Measurements from ENCODE around the gene C11orf24.

Gene C11orf24

GRCh38 chr11:68226421-68226820 lies 45.4 kb downstream of the C11orf24 start:
- H3K27ac ChIP-seq, result no peak overlapping the region
- H3K4me3 ChIP-seq, result no peak overlapping the region
- no peak for DNase-seq (ENCODE audit: low read depth, low spot score)
- H3K36me3 ChIP-seq (ENCODE audit: insufficient read depth, low read length), result no peaks in the 10 kb centered on the region
- H3K9ac ChIP-seq (ENCODE audit: insufficient read length), result no peak overlapping the region
- TF ChIP-seq FOXP2 (optimal IDR thresholded peaks at IDR 0.05; ENCODE audit: control extremely low read depth, extremely low read length, insufficient read depth) (no peak), EZH2 (IDR thresholded peaks at IDR 0.05) (no peak)
- no peaks in the 10 kb centered on the region for H3K9me3 ChIP-seq (ENCODE audit: low read depth, low read length)

DNA sequence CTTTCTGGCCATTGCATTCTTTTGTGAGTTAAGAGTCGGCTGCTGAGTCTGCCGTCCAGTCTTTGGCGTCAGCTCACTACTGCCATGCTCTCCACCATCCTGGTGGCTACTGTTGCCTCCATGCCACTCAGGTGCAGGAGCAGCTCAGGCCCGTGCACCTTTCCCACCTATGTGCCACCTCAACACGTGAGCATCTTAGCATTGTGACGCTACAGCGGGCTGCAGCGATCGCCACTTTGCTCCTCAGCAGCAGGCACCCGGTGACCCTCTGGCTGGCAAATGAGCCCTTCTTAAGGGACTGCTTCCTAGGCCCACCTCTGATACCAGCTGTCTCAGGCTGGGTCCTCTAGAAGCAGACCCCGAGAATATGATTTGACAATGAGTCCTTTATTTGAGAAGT lies 47.2 kb downstream of the C11orf24 start:
- no peak overlapping the region for H3K9ac ChIP-seq (ENCODE audit: insufficient read length)
- H3K4me3 ChIP-seq, result no peak overlapping the region
- no peaks in the 10 kb centered on the region for H3K36me3 ChIP-seq (ENCODE audit: insufficient read depth, low read length)
- no peaks in the 10 kb centered on the region for H3K9me3 ChIP-seq (ENCODE audit: low read depth, low read length)
- no peak for DNase-seq (ENCODE audit: low read depth, low spot score)
- TF ChIP-seq EZH2 (IDR thresholded peaks at IDR 0.05), result no peak
- no peak for TF ChIP-seq POLR2AphosphoS5 (IDR thresholded peaks at IDR 0.05; ENCODE audit: borderline replicate concordance, low read depth, low read length)
- TF ChIP-seq FOXP2 (optimal IDR thresholded peaks at IDR 0.05; ENCODE audit: control extremely low read depth, extremely low read length, insufficient read depth), result no peak
- H3K27ac ChIP-seq, result no peak overlapping the region

- no peaks in the 10 kb centered on the region for H3K36me3 ChIP-seq (ENCODE audit: insufficient read depth, low read length)
- DNase-seq (ENCODE audit: low read depth, low spot score), result no peak
- H3K9ac ChIP-seq (ENCODE audit: insufficient read length), result no peak overlapping the region
- H3K27ac ChIP-seq, result no peak overlapping the region
- no peak overlapping the region for H3K4me3 ChIP-seq
- H3K9me3 ChIP-seq (ENCODE audit: low read depth, low read length), result no peaks in the 10 kb centered on the region
- TF ChIP-seq EZH2 (IDR thresholded peaks at IDR 0.05) (no peak), FOXP2 (optimal IDR thresholded peaks at IDR 0.05; ENCODE audit: control extremely low read depth, extremely low read length, insufficient read depth) (no peak), POLR2AphosphoS5 (IDR thresholded peaks at IDR 0.05; ENCODE audit: borderline replicate concordance, low read depth, low read length) (no peak)
Observed at GRCh38 chr11:68223275-68223674, 48.5 kb downstream of the C11orf24 start.

- Histone ChIP-seq H3K36me3 (ENCODE audit: insufficient read depth, low read length) (no peaks in the 10 kb centered on the region), H3K4me3 (no peak overlapping the region), H3K9ac (ENCODE audit: insufficient read length) (no peak overlapping the region), H3K9me3 (ENCODE audit: low read depth, low read length) (no peaks in the 10 kb centered on the region), H3K27ac (no peak overlapping the region)
- DNase-seq (ENCODE audit: low read depth, low spot score), result no peak
- TF ChIP-seq EZH2 (IDR thresholded peaks at IDR 0.05), result no peak
- TF ChIP-seq POLR2AphosphoS5 (IDR thresholded peaks at IDR 0.05; ENCODE audit: borderline replicate concordance, low read depth, low read length), result no peak
- TF ChIP-seq FOXP2 (optimal IDR thresholded peaks at IDR 0.05; ENCODE audit: control extremely low read depth, extremely low read length, insufficient read depth), result no peak
Observed at GRCh38 chr11:68221406-68221805, 50.4 kb downstream of the C11orf24 start.

- H3K9ac ChIP-seq (ENCODE audit: insufficient read length), result no peak overlapping the region
- H3K27ac ChIP-seq, result no peak overlapping the region
- no peak overlapping the region for H3K4me3 ChIP-seq
- H3K9me3 ChIP-seq (ENCODE audit: low read depth, low read length), result no peaks in the 10 kb centered on the region
- no peak for DNase-seq (ENCODE audit: low read depth, low spot score)
- H3K36me3 ChIP-seq (ENCODE audit: insufficient read depth, low read length), result no peaks in the 10 kb centered on the region
- TF ChIP-seq EZH2 (IDR thresholded peaks at IDR 0.05), result no peak
- TF ChIP-seq FOXP2 (optimal IDR thresholded peaks at IDR 0.05; ENCODE audit: control extremely low read depth, extremely low read length, insufficient read depth), result no peak
- no peak for TF ChIP-seq POLR2AphosphoS5 (IDR thresholded peaks at IDR 0.05; ENCODE audit: borderline replicate concordance, low read depth, low read length)
Observed at GRCh38 chr11:68216171-68216938, 55.4 kb downstream of the C11orf24 start.

GRCh38 chr11:68215524-68216170 lies 56.1 kb downstream of the C11orf24 start:
- DNase-seq (ENCODE audit: low read depth, low spot score), result no peak
- TF ChIP-seq FOXP2 (optimal IDR thresholded peaks at IDR 0.05; ENCODE audit: control extremely low read depth, extremely low read length, insufficient read depth) (no peak), EZH2 (IDR thresholded peaks at IDR 0.05) (no peak), POLR2AphosphoS5 (IDR thresholded peaks at IDR 0.05; ENCODE audit: borderline replicate concordance, low read depth, low read length) (no peak)
- Histone ChIP-seq H3K9me3 (ENCODE audit: low read depth, low read length) (no peaks in the 10 kb centered on the region), H3K9ac (ENCODE audit: insufficient read length) (no peak overlapping the region), H3K27ac (no peak overlapping the region), H3K4me3 (no peak overlapping the region), H3K36me3 (ENCODE audit: insufficient read depth, low read length) (no peaks in the 10 kb centered on the region)

DNA sequence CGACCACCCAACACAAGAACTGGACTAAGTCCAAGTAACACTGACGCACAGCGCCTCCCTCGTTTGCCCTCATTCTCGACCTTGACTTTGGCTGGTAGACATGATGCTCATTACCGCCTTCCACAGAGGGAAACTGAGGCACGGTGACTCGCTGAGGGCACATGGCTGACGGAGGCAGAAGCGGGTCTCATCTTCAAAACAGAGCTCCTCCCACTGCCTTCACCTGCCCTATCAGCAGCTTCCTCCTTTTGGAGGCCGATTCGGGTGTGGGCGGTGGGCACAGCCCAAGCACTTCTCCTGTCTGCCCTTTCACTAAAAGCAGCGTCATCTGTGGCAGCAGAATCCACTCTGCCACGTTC lies 56.7 kb downstream of the C11orf24 start:
- no peak overlapping the region for H3K27ac ChIP-seq
- no peak overlapping the region for H3K4me3 ChIP-seq
- H3K9me3 ChIP-seq (ENCODE audit: low read depth, low read length), result no peaks in the 10 kb centered on the region
- H3K9ac ChIP-seq (ENCODE audit: insufficient read length), result no peak overlapping the region
- no peak for DNase-seq (ENCODE audit: low read depth, low spot score)
- H3K36me3 ChIP-seq (ENCODE audit: insufficient read depth, low read length), result no peaks in the 10 kb centered on the region
- TF ChIP-seq EZH2 (IDR thresholded peaks at IDR 0.05), result no peak
- no peak for TF ChIP-seq FOXP2 (optimal IDR thresholded peaks at IDR 0.05; ENCODE audit: control extremely low read depth, extremely low read length, insufficient read depth)
- no peak; the same call in 1 of the 2 replicates for TF ChIP-seq POLR2AphosphoS5 (IDR thresholded peaks at IDR 0.05; ENCODE audit: borderline replicate concordance, low read depth, low read length)

DNA sequence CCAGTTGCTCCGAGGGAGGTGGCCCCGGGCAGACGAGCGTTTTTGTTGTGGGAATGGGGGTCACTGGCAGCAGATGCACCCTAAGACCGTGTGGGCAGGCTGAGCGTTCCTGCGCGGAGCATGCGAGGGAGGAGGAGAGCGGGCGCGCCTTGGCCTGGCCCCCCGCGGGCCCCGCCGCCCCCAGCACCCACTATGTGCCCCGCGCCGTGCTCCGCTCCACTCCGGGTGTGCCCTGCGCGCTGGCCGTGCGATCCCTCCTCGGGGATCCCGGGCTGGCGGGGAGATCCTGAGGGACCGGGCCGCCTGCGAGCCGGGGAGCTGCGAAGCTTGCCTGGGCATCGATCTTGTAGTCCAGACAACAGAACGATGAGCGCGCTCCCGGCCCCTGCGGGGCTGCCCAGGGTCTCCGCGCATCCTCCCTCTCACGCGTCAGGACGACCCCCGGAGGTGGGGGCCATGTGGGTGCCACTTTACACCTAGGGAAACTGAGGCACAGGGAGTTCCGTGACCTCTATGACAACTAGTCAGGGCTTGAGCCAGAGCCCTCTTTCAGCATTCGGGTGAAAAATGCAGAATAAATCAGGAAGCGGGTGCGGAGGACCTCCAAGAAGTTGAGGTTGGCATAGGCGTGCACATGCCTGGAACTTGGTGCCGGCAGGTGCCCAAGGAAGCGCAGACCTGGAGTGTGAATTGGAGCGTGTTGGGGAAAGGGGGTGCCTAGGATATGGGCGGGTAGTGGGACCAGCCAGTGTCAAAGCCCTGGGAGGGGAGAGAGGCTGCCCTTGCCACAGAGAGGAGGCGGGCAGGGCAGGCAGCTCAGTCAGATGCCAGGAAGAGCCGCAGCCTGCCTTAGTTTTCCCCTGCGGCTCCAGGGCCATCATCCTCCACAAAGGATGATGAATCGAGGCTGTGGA lies 57.3 kb downstream of the C11orf24 start:
- Histone ChIP-seq H3K4me3 (peak overlapping the region; percentile 92), H3K9ac (ENCODE audit: insufficient read length) (peak overlapping the region; percentile 92), H3K36me3 (ENCODE audit: insufficient read depth, low read length) (no peaks in the 10 kb centered on the region), H3K27ac (peak overlapping the region; percentile 97), H3K9me3 (ENCODE audit: low read depth, low read length) (no peaks in the 10 kb centered on the region)
- no peak for TF ChIP-seq FOXP2 (optimal IDR thresholded peaks at IDR 0.05; ENCODE audit: control extremely low read depth, extremely low read length, insufficient read depth)
- no peak for TF ChIP-seq POLR2AphosphoS5 (IDR thresholded peaks at IDR 0.05; ENCODE audit: borderline replicate concordance, low read depth, low read length)
- no peak for TF ChIP-seq EZH2 (IDR thresholded peaks at IDR 0.05)
- no peak for DNase-seq (ENCODE audit: low read depth, low spot score)

Measured in SK-N-MC (cell line).